Measurements from ENCODE around the gene C20orf202. TPM values are rescaled to one million over a fixed set of nuclear protein-coding genes. Genes with fewer than 3 reads are reported as not detected.
A peak's percentile ranks its signal among the peaks of the same experiment; 100 is the strongest.

The C20orf202 gene
- polyA plus RNA-seq, 1 experiment: not detected

- no peak for TF ChIP-seq CTCF (IDR thresholded peaks at IDR 0.05; ENCODE audit: low read depth, low read length)
- DNase-seq (ENCODE audit: low read depth, low spot score): no peak
- POLR2A ChIA-PET: interaction anchor here (0.6 kb wide), 1 partner anchor 381 kb away, joined by 6 read pairs; no protein-coding TSS in a partner anchor
- Histone ChIP-seq H3K9me3 (ENCODE audit: control insufficient read depth, insufficient read depth, low read length) (no peaks in the 10 kb centered on the region), H3K27ac (ENCODE audit: low read depth, low read length) (no peak overlapping the region), H3K4me3 (ENCODE audit: low read depth, low read length) (peak overlapping the region; percentile 59), H3K27me3 (ENCODE audit: control insufficient read depth, insufficient read depth, low read length) (peaks cover 12% of the 10 kb centered on the region)
- CTCF ChIA-PET: interaction anchor here (1.0 to 1.6 kb wide), 3 partner anchors 12 to 278 kb away, joined by 3 to 5 read pairs (median 4); no protein-coding TSS in a partner anchor
These were observed 22.1 kb downstream of the C20orf202 start for GRCh38 chr20:1225263-1225782.

- no peak within 1 kb of the TSS for H3K27ac ChIP-seq (ENCODE audit: low read depth, low read length)
- H3K27me3 ChIP-seq (ENCODE audit: control insufficient read depth, insufficient read depth, low read length): peaks cover 12% of the 10 kb centered on the region
- peak within 1 kb of the TSS; percentile 68 for H3K4me3 ChIP-seq (ENCODE audit: low read depth, low read length)
- no peak for TF ChIP-seq CTCF (IDR thresholded peaks at IDR 0.05; ENCODE audit: low read depth, low read length)
- POLR2A ChIA-PET: interaction anchor here (0.6 kb wide), 1 partner anchor 382 kb away, joined by 6 read pairs; no protein-coding TSS in a partner anchor
- CTCF ChIA-PET: interaction anchor here (0.6 to 1.6 kb wide), 3 partner anchors 13 to 40 kb away, joined by 3 to 5 read pairs (median 4); no protein-coding TSS in a partner anchor
- DNase-seq (ENCODE audit: low read depth, low spot score): peak; percentile 21
- no peaks in the 10 kb centered on the region for H3K9me3 ChIP-seq (ENCODE audit: control insufficient read depth, insufficient read depth, low read length)
These were observed 22.8 kb downstream of the C20orf202 start, which contains the start of gene RAD21L1 for GRCh38 chr20:1225783-1226654. RAD21L1 (plus strand) TSS chr20:1226044; CDS start chr20:1228454, 2,410 bp downstream.

GRCh38 chr20:1229541-1229940 lies 26.3 kb downstream of the C20orf202 start:
- H3K27me3 ChIP-seq (ENCODE audit: control insufficient read depth, insufficient read depth, low read length): peaks cover 16% of the 10 kb centered on the region
- DNase-seq (ENCODE audit: low read depth, low spot score): no peak
- ChIA-PET POLR2A (no interaction called here), CTCF (interaction anchor here (1.1 kb wide), 2 partner anchors 121 to 275 kb away, joined by 3 read pairs; no protein-coding TSS in a partner anchor)
- no peaks in the 10 kb centered on the region for H3K9me3 ChIP-seq (ENCODE audit: control insufficient read depth, insufficient read depth, low read length)
- H3K27ac ChIP-seq (ENCODE audit: low read depth, low read length): no peak overlapping the region
- TF ChIP-seq CTCF (IDR thresholded peaks at IDR 0.05; ENCODE audit: low read depth, low read length): no peak
- H3K4me3 ChIP-seq (ENCODE audit: low read depth, low read length): no peak overlapping the region

GRCh38 chr20:1232286-1233111 lies 29.2 kb downstream of the C20orf202 start:
- no peak for DNase-seq (ENCODE audit: low read depth, low spot score)
- no peak overlapping the region for H3K27ac ChIP-seq (ENCODE audit: low read depth, low read length)
- CTCF ChIA-PET: no interaction called here
- H3K4me3 ChIP-seq (ENCODE audit: low read depth, low read length): no peak overlapping the region
- POLR2A ChIA-PET: no interaction called here
- no peak for TF ChIP-seq CTCF (IDR thresholded peaks at IDR 0.05; ENCODE audit: low read depth, low read length)
- H3K9me3 ChIP-seq (ENCODE audit: control insufficient read depth, insufficient read depth, low read length): no peaks in the 10 kb centered on the region
- peaks cover 19% of the 10 kb centered on the region for H3K27me3 ChIP-seq (ENCODE audit: control insufficient read depth, insufficient read depth, low read length)
